Nucleus accumbens (tissue), 56 donors: Measurements from ENCODE around the gene MPEG1.

ENCODE experiments used
- DNase-seq, 56 donors: peaks; one replicate each; lab custom pipeline; 2025; lab: John Stamatoyannopoulos, UW

Gene MPEG1

DNA sequence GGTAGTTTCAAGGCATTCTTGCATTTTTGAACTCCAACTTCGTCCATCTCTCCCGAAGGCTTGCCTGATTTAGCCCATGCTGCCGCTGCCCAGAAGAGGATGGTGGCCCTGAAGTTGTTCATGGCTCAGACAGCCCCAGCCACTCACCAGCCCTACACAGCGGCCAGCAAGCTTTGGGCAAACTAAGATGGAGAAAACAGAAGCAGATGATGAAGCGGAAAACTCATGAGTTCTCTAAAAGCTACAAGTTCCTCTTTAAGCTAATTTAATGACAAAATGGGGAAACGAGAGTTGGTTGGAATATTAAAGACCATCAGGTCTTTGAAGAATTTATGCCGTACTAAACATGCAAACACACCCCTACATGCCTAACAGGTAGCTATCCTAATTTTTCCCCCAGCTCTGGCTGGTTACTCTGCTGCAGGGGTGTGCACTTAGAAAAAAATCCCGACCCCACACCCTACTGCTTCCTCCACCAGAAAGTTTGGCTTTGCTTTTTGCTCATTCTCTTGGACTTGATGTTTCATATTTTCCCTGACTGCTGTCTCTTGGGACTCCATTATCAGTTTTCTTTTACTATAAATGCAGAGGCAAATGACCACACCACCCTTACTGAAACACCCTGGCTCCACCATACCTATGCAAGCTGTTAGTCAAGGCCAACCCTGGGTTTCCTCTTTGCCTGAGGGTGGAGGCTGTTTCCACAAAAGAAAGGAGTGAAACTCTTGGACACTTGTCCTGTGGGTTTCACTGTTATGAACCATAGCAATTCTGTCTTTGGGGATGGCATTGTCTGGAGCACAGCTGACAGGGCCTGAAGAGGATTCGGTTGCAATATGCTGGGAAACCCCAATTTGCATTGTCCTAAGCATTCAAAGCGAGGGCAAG is at the start of gene MPEG1:
TSS of gene MPEG1 (minus strand) at position 184 of the 888 bp plus-strand sequence. CDS start at position 122, 62 bp downstream.
- no peak for DNase-seq

GRCh38 chr11:59262177-59262818 is 49.6 kb upstream of the MPEG1 start:
- no peak for DNase-seq

DNA sequence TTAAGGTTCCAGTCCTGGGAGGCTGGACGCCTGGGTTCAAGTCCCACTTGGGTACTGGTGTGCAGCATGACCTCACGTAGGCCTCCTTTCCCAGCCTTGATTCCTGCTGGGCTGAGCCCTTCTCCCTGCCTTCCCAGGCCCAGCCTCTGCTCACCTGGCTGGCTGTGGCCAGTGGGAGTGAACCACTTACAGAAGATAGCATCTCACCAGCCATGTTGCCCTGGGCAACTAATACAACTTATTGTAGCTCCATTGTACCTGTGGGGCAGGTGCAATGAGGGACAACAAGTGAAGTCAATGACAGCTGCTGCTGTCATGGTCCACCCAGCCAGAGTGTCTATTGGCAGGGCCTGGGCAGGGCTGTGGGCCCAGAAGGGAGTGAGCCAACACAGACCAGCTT is 48.4 kb upstream of the MPEG1 start:
- no peak for DNase-seq

- DNase-seq: no peak
Observed at GRCh38 chr11:59259867-59260475, 47.2 kb upstream of the MPEG1 start.

DNA sequence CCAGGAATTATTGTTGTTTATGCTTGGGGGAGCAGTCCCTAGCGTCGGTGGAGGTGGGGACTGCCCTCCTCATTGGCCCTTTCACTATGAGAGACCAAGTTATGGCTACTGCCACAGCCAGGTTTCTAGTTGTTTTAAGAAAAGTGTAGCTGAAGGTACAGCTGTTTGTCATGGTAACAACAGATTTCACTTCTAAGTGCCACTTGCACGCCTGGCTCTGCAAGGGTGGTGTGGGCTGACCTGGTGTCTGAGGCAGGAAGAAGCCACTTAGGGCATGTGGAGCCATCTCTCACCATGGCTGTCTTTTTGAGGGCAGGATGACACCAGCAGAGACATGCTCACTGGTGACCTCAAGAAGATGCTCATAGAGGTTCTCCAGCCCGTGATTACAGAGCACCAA is 46.3 kb upstream of the MPEG1 start:
- no peak for DNase-seq

GRCh38 chr11:59255281-59255680 is 42.6 kb upstream of the MPEG1 start:
- no peak for DNase-seq

GRCh38 chr11:59254286-59254685 is 41.6 kb upstream of the MPEG1 start:
- DNase-seq: no peak

- no peak for DNase-seq
Observed at GRCh38 chr11:59253001-59253400, 40.3 kb upstream of the MPEG1 start.

DNA sequence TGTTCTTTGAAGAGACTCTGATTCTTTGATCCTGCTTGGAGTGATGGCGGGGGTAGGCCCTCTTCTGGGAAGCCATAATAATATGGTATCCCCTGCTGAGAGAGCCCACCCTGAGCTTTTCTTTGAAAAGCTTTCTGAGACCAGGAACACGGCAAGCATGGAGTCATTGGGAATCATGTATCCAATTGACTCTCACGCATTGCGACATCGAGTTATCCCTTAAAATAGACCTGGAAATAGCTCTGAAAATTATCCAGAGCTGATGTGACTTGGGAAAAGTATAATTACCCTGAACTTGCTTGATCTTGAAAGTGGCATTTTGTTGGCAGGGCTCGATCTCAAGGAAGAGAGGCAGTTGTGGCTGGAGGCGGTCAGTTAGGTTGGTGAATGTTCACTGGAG is 36.8 kb upstream of the MPEG1 start:
- no peak for DNase-seq

DNA sequence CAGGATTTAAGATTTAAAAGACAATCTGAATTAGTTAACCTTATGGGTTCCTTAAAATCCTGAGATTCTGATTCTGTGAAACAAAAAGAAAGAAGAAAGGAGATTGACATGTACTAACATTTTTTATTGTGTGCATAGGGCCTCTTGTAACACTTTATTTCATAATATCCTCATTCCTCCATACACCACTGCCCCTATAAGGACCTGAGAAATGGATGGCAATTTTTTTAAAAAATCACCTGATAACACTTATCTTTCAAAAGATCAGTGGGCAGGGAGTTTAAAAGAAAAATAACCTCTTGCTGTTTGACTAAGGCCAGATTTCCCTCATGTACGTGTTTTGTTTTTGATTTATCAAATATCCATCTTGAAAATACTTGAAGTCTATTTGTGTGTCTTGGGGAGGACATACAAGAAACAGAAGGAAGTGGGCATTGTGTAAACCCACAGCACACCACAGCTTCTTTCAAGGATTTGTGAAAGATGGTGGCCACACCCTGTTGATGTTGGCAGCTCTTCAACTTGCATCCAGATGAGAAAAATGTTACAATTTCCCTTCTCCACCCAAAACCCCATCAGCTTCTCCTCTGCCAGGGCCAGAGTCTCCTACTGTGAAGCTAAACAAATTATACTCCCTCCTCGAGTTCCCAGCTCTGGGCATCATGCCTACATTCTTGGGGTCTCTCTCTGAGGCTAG is 35.0 kb upstream of the MPEG1 start:
- DNase-seq: no peak

GRCh38 chr11:59243633-59244032 is 30.9 kb upstream of the MPEG1 start:
- DNase-seq: no peak

DNA sequence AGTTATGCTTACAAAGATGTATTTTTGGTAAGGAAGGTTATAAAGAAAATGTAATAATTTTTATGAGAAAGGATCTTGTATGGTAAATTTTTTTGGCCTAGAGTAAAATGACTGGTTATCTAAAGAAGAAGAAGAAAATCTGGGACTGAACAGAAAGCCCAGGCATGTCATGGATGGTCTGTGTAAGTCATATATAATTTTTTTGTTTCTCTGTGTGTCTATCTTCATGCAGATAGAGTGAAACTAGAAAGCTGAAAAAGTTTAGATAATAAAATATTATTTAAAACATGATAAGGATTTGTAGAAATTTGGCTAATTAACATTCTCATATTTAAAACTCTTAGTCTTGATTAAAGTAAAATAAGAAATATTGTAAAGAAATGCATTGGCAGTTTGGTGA is 27.6 kb upstream of the MPEG1 start:
- no peak for DNase-seq

- DNase-seq: no peak
Observed at GRCh38 chr11:59226396-59226795, 13.7 kb upstream of the MPEG1 start.

DNA sequence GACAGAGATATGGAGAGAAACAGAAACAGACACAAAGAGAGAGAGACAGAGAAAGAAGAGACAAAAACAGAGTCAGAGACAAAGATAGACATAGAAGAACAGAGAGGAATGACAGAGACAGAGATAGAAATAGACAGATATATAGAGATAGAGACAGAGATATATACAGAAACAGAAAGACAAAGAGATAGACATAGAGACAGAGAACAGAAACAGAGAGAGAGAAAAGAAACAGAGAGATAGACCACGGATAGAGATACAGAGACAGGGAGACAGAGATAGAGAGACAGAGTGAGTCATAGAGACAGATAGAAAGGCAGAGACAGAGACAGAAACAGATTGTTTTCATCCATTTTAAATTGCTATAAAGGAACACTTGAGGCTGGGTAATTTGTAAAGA is 12.3 kb upstream of the MPEG1 start:
- no peak for DNase-seq

DNA sequence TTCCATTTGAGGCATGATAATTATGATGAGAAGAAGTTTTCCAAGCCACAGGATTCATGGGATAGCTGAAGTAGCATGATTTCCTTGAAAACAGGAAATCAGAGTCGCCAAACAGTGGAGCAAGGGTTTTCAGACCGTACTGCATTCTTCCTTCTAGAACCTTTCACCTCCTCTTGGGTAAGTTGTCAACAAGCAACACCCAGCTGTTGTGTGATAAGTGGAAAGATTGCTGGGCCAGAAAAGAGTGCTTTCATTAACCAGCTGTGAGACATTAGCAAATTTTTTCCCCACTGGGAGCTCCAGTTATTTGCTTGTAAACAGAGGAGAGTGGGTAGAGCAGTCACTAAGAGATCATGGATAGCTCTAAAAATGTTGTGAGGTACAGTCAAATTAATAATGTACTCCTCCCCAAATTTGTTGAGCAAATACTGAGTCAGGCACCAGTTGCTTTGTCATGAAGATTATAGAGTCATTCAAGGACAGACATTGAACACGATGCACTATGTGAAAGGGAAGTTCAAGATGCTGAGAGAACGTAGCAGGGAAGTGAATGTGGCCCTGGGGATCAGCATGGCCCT is 11.7 kb upstream of the MPEG1 start:
- DNase-seq: no peak

DNA sequence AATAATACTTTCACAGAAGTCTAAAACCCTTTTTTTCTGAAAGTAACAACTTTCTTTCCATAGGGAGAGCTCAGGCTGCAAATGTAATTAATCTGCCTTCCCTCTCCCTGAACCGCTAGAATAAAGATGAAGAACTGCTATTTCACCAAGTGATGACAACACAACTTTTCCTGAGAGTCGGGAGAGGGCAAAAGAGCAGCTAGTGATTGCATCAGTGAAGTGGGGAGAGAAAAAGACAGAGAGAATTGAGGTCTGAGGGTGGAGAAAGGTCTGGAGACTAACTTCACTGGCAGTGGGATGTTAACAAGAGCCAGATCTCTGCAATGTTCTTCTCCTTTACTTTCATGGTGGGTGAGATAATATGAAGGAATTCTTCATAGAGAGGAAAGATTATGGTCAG is 10.9 kb upstream of the MPEG1 start:
- no peak for DNase-seq

DNA sequence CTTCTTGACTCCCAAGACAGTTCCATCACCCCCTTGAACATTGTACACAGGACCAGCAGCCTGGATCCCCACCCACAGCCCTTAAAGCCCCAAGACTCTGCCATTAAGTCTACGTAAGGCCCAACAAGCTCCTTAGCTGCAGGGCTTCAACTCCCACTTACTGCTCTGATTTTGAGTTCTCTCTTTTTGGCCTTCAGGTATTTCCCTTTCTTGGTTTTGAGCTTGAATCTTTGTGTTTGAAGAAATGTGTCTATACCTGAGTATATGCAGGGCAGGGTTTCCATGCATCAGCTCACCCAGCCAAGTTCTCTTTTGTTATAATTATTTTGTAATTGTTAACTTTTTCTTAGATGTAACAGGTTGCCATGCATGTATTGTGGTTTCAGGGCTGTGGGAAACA is 10.4 kb upstream of the MPEG1 start:
- no peak for DNase-seq

DNA sequence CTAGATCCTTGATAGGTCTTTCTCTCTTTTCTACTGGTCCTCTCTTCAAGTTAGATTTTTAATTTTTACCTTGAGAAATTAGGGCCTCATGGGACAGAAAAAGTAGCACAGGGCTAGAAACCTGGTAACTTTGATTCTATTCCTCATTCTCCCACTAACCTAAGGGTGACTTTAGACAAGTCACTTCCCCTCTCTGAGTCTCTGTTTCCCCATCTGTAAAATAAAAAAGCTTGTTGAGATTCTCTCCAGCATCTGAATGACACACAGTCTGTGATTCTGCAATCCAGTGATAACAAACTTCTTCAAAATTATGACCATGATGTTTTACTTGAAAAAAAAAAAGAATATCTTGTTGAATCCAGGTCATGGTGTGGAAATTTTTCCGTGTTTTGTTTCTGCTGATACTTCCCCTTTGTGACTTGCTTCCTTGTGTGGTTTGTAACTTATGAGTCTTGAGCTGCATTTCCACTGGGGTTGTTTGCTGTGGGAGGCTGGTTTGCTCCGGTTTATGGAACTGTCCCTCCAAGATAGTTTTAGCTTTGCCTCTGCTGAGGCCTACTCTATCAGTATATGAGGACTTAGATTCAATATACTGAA is 9.8 kb upstream of the MPEG1 start:
- DNase-seq: no peak

DNA sequence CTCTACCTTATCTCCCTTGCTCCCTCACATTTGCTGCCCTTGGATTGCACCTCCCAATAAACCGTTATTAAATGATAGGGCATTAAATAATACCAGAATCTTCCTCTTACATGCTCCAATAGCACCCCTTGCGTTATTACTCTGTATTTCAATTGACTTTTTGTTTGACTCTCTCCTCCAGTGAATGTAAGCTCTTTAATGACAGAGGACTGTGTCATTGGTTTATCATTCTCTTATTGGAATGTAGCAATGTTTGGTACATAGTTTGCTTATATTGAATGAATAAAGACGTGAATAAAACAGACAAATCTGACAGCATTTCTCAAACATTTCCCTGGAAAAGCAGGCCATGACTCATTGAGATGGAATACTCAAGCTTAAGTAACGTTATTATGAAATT is 8.7 kb upstream of the MPEG1 start:
- no peak for DNase-seq

DNA sequence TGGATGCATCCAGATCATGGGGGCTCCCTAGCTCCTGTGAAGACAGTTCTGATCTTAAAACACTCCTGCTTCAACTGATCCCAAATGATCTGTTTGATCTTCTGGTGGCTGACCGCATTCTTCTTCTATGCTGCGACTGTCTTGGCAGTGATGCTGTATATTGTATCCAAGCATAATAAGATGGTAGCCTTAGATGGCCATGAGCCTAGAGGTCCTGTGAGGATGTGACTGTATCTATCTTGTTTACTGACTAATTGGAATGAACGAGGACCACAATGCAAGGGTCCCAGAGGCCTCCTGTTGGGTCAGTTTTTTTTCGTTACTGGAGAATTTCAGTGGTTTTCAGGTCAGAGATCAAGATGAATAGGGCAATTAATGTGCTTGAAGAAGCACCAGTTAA is 7.1 kb upstream of the MPEG1 start:
- DNase-seq: no peak
